HG03045 (cell line): Measurements from ENCODE around the gene OR4C16.

Experiments
- ATAC-seq: cut with Tn5 transposase; IDR thresholded peaks from one replicate; pipeline ENCODE4 v1.9.1; 2021; ENCODE audit warnings: mild to moderate bottlenecking, moderate library complexity; ENCODE audit not compliant: unreplicated experiment

Gene OR4C16

DNA sequence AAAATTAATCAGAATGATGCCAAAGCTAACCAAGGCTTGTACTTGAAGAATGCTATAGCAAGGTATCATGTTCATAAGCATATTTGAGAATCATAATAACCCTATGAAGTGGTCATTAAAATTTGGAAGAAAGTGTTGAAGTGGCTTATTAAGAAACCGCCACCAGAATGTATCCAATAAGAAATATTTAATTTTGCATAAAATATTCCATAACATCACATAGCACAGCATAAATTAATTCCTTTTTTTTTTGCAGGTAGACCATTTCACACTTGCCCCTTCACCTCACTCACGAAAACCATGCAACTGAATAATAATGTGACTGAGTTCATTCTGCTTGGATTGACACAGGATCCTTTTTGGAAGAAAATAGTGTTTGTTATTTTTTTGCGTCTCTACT is at the start of gene OR4C16:
OR4C16 (plus strand) TSS at position 301 of the 400 bp plus-strand sequence; CDS start at position 301, 0 bp downstream.
- no peak for ATAC-seq

DNA sequence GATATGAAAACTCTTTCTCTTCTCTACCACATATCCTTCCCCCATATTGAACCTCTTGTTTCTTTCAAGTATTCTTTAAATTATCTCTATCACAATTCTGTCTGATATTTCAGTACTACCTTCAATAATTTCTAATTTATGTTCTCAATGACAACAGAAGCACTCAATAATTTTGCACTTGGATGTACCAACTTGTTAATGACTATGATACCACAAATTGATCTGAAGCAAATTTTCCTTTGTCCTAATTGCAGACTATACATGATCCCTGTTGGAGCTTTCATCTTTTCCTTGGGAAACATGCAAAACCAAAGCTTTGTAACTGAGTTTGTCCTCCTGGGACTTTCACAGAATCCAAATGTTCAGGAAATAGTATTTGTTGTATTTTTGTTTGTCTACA is 17.8 kb upstream of the OR4C16 start, which contains the start of gene OR4C15:
OR4C15 (plus strand) TSS at position 301 of the 400 bp plus-strand sequence; CDS start at position 301, 0 bp downstream.
- no peak for ATAC-seq

DNA sequence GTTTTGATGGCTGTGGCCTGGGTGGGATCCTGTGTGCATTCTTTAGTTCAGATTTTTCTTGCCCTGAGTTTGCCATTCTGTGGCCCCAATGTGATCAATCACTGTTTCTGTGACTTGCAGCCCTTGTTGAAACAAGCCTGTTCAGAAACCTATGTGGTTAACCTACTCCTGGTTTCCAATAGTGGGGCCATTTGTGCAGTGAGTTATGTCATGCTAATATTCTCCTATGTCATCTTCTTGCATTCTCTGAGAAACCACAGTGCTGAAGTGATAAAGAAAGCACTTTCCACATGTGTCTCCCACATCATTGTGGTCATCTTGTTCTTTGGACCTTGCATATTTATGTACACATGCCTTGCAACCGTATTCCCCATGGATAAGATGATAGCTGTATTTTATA is 620 bp downstream of the OR4C16 start:
- no peak for ATAC-seq

- no peak for ATAC-seq
Measured at GRCh38 chr11:55607545-55607944, 35.6 kb downstream of the OR4C16 start, which contains the start of gene OR4C11. Gene OR4C11 (minus strand): TSS chr11:55607645. CDS start chr11:55604373, 3,272 bp downstream.
